Lung (tissue), 12 donors: ENCODE results near the gene SIGLEC8. TPM values are rescaled to one million over a fixed set of nuclear protein-coding genes. Genes with fewer than 3 reads are reported as not detected.
"Not testable (repeated sequence)": the region's sequence is repeated elsewhere in the genome, so short reads cannot be mapped to it uniquely, and the experiment has no call there.

Experiments
- ATAC-seq: fragments of 200-7000 bp; cut with Tn5 transposase; one replicate; pipeline ENCODE4 v1.9.1; 2020; ENCODE audit warnings: moderate number of reproducible peaks; ENCODE audit not compliant: insufficient read depth, low FRiP score
- DNase-seq, 3 donors: peaks; one replicate each; pipeline ENCODE4 v3.0.0-alpha.2; 2013 to 2017
- H3K27ac ChIP-seq, 2 donors: one replicate each; pipeline ENCODE4 v1.5.1; 2013; ENCODE audit warnings: mild to moderate bottlenecking in 2 of 2, moderate library complexity in 2 of 2, control low read depth in 1 of 2, inconsistent platforms in 1 of 2, low read depth in 1 of 2, low read length in 1 of 2
- H3K27me3 ChIP-seq, 3 donors: one replicate each; pipeline ENCODE4 v1.5.1; 2013; ENCODE audit warnings: low read length in 2 of 3; ENCODE audit not compliant: control insufficient read depth in 3 of 3, insufficient read depth in 3 of 3
- H3K36me3 ChIP-seq, 4 donors: one replicate each; pipeline ENCODE4 v1.5.1; 2013; ENCODE audit warnings: low read length in 4 of 4, mild to moderate bottlenecking in 1 of 4, moderate library complexity in 1 of 4; ENCODE audit not compliant: control insufficient read depth in 4 of 4, insufficient read depth in 4 of 4
- H3K4me1 ChIP-seq, 5 donors: one replicate each; pipeline ENCODE4 v1.5.1; 2013; ENCODE audit warnings: low read length in 5 of 5, mild to moderate bottlenecking in 2 of 5, moderate library complexity in 1 of 5; ENCODE audit not compliant: control insufficient read depth in 5 of 5, insufficient read depth in 5 of 5
- H3K4me3 ChIP-seq: one replicate; pipeline ENCODE4 v1.5.1; 2013; ENCODE audit warnings: mild to moderate bottlenecking, control low read depth, moderate library complexity
- H3K9ac ChIP-seq, 2 donors: one replicate each; pipeline ENCODE4 v1.5.1; 2013; ENCODE audit warnings: low read length in 2 of 2, control low read depth in 1 of 2; ENCODE audit not compliant: insufficient read depth in 1 of 2
- H3K9me3 ChIP-seq, 4 donors: one replicate each; pipeline ENCODE4 v1.5.1; 2013; ENCODE audit warnings: low read length in 3 of 4, mild to moderate bottlenecking in 1 of 4, moderate library complexity in 1 of 4; ENCODE audit not compliant: control insufficient read depth in 4 of 4, insufficient read depth in 3 of 4
- WGBS, 2 donors: extraction: QIAGEN DNeasy Blood & Tissue Kit; methylation state at CpG; one replicate each; pipeline ENCODE4 v1.1.7; 2013; 5-methylcytosine and 5-hydroxymethylcytosine counted together
- polyA plus RNA-seq, 2 donors: library from polyadenylated mRNA; stranded (reverse); fragments of 200-250 nt; gene quantifications; one replicate each; pipeline ENCODE4 v1.2.1, GENCODE V29; 2013
- total RNA-seq, 2 donors: library from RNA; depleted of rRNA in 1 of 2; stranded (reverse); fragments of >200 nt in 1 of 2; gene quantifications; one replicate each; pipeline ENCODE4 v1.2.1, GENCODE V29; 2014 to 2021
- TF ChIP-seq, protein P1 (sequence below): IDR thresholded peaks from 2 replicates; pipeline ENCODE4 v1.5.1; 2012; ENCODE audit warnings: mild to moderate bottlenecking; ENCODE audit errors: control extremely low read depth, extremely low read depth
- donor health status: control.
- donor health status: control.
- donor health status: Bipolar disorder and iron deficiency.
- donor health status: healthy.
- donor health status: DM: yes; HTN: yes; CAD: no.

Gene SIGLEC8
- total and polyA plus RNA-seq, 4 donors = 0.22 to 0.77 (median 0.31) TPM

DNA sequence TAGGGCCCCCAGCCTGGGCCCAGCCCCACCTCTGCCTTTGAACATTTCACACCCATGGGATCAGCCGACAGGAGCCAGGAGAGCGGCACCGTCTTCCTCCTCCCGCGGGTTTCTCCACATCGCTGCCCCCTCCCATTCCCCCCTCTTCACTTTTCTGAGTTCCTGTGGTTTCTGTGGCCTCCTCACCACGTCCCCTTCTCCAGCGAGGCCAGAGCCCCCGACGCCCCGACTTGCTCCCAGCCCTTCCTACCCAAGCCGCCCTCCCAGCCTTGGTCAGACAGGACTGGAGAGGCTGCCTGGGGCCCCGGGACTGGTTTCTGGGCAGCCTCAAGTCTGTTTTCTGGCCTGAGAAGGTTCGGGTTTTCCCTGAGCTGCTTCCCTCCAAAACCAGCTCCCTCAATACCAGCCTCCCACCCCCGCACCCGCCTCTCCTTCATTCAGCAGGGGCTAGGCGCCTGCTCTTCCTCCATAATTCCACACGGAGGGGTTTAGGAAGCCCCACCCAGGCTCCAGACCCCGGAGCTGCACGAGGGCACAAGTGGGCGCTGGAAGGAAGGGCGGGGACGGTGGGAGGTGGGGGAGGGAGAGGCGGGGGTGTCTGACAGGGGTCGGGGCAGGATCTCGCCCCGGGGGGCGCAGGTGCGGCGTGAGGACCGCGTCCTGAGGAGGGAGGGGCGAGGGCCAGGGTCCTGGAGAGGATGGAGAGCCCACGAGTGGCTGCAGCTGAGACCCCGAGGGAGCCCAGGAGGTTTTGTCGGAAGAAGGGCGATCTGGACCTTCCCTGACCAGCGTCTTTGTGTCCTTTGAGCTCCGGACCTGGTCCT lies 36.8 kb downstream of the SIGLEC8 start:
- ATAC-seq (no peak), DNase-seq (no peak)
- no peaks in the 10 kb centered on the region for H3K27me3 ChIP-seq
- no peaks in the 10 kb centered on the region for H3K36me3 ChIP-seq
- TF ChIP-seq, protein P1, sequence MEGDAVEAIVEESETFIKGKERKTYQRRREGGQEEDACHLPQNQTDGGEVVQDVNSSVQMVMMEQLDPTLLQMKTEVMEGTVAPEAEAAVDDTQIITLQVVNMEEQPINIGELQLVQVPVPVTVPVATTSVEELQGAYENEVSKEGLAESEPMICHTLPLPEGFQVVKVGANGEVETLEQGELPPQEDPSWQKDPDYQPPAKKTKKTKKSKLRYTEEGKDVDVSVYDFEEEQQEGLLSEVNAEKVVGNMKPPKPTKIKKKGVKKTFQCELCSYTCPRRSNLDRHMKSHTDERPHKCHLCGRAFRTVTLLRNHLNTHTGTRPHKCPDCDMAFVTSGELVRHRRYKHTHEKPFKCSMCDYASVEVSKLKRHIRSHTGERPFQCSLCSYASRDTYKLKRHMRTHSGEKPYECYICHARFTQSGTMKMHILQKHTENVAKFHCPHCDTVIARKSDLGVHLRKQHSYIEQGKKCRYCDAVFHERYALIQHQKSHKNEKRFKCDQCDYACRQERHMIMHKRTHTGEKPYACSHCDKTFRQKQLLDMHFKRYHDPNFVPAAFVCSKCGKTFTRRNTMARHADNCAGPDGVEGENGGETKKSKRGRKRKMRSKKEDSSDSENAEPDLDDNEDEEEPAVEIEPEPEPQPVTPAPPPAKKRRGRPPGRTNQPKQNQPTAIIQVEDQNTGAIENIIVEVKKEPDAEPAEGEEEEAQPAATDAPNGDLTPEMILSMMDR = no peak
- H3K27ac ChIP-seq = no peak overlapping the region
- H3K9me3 ChIP-seq = no peaks in the 10 kb centered on the region
- H3K9ac ChIP-seq = no peak overlapping the region
- no peaks in the 10 kb centered on the region for H3K4me1 ChIP-seq
- no peak overlapping the region for H3K4me3 ChIP-seq
- WGBS, 2 donors = 4 to 10% methylated on average over 30 to 39 of the region's 39 CpGs

- not testable (repeated sequence) for H3K27ac ChIP-seq, H3K4me1 ChIP-seq
- WGBS, 2 donors = 89 to 92% methylated on average over 11 of the region's 11 CpGs
Observed at GRCh38 chr19:51420511-51420910, 37.7 kb downstream of the SIGLEC8 start.

DNA sequence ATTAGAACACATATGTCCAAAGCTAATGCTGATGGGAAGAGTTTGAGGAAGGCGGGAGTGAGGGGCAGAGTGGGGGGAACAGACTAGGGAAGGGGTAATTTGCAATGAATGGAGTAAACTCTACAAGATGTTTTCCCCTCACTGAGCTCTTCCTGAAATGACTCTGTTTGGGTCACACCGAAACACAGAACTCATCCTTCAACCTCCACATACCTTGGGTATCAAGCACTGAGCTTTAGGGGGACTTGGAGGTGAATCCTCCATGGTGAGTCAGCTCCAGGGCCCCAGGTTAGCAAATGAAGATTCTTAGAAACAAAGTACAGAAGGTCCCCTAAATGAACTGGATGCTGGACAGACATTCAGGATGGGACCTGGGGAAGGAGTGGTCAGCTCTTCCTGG lies 39.5 kb downstream of the SIGLEC8 start:
- no peak overlapping the region for H3K9ac ChIP-seq
- no peaks in the 10 kb centered on the region for H3K27me3 ChIP-seq
- H3K9me3 ChIP-seq = no peaks in the 10 kb centered on the region
- H3K27ac ChIP-seq = no peak overlapping the region
- TF ChIP-seq, protein P1 = no peak
- no peak overlapping the region for H3K4me3 ChIP-seq
- H3K4me1 ChIP-seq = no peaks in the 10 kb centered on the region
- WGBS, 2 donors = 88 to 96% methylated on average over 2 of the region's 2 CpGs
- H3K36me3 ChIP-seq = no peaks in the 10 kb centered on the region
- ATAC-seq = no peak
- no peak for DNase-seq

More at GRCh38 chr19:51420511-51420910, 37.7 kb downstream of the SIGLEC8 start:
- DNase-seq, H3K9ac ChIP-seq, H3K27me3 ChIP-seq, H3K9me3 ChIP-seq, H3K4me3 ChIP-seq, ATAC-seq, H3K36me3 ChIP-seq: not testable (repeated sequence)

DNA sequence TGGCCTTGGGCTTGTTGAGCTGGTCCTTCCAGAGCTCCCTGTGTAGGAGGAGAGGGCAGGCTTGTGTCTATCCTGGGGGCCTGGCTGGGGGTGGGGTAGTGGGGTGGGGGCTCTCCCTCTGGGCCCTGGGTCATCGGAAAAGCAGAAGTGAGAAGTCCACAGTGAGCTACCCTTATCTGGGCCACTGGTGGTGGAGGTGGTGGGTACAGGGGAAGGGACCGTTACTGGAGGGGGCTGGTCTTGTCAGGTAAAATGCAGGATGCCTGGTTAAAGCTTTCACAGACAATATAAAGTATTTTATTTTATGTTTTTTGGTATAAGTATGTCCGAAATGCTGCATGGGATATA lies 40.5 kb downstream of the SIGLEC8 start:
- no peak for DNase-seq
- Histone ChIP-seq H3K4me1 (no peaks in the 10 kb centered on the region), H3K27ac (peak overlapping the region in 1 of 2 donors; percentile 72), H3K4me3 (no peak overlapping the region), H3K27me3 (no peaks in the 10 kb centered on the region), H3K36me3 (no peaks in the 10 kb centered on the region), H3K9me3 (no peaks in the 10 kb centered on the region), H3K9ac (no peak overlapping the region)
- WGBS, 2 donors = 41 to 58% methylated on average over 3 of the region's 3 CpGs
- TF ChIP-seq, protein P1 = no peak
- ATAC-seq = no peak
